Kidney tubule cell (primary cell): ENCODE measurements around the gene ADARB2.
A peak's percentile ranks its signal among the peaks of the same experiment; 100 is the strongest.
"Not testable (repeated sequence)": the region's sequence is repeated elsewhere in the genome, so short reads cannot be mapped to it uniquely, and the experiment has no call there.

Source experiments
- DNase-seq: peaks from one replicate; pipeline ENCODE4 v3.0.0-alpha.2; 2018; ENCODE audit warnings: low spot score

Gene ADARB2

DNA sequence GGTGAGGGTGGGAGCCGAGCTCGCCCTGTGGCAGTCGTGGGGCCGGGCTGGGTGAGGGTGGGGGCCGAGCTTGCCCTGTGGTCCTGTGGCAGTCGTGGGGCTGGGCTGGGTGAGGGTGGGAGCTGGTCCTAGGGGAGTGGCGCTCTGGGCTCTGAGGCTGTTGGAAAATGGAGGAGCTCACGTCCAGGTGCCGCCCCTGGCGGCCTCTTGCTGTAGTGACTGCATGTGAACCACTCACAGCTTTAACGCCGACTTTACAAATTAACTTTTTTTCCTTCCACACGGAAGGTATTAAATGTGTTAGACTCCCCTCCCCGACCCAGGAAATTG lies 368.5 kb downstream of the ADARB2 start:
- DNase-seq, result peak; percentile 59

DNA sequence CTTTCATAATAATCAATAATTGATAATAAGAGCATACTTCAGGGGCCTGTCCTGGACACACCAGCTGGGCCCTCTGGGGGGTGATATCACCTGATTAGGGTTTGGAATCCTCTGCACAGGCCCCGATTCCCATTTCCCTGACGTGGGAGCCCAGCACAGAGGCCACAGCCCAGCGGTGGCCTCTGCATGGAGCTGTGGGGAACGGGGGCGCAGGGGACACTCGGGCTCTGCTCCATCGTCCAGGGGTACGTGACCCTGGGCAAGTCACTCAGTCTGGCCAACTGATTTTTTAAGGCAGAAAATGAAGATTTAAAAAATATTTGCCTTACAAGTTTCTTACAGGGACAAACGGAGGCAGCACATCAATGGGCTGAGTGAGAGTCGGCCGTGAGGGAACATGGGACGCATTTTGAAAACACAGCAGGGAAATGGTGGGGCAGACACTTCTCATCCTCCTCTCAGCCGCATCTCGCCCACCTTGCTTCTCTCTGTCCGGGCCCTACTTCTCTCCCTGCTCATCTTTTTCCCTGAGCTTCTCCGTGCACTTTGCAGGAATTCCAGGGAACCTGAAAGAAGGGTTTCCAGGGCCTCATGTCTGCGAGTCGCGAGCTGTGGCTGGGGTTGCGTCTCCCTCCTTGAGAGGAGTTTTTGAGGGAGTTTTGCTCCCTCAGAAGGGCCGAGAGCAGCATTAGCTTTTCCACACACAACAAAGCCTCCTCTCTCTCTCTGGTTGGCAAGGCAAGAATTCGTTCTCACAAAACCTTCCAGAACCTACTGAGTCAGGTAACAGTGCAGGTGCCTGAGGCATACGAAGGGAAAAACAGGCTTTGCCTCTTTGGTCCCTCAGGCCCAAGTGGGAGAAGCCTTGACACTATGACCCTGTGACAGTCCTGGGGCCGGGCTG lies 369.1 kb downstream of the ADARB2 start:
- DNase-seq, result no peak

- DNase-seq, result no peak
Measured at GRCh38 chr10:1366811-1367425, 370.4 kb downstream of the ADARB2 start.

- DNase-seq, result no peak
Measured at GRCh38 chr10:1366322-1366691, 371.0 kb downstream of the ADARB2 start.

DNA sequence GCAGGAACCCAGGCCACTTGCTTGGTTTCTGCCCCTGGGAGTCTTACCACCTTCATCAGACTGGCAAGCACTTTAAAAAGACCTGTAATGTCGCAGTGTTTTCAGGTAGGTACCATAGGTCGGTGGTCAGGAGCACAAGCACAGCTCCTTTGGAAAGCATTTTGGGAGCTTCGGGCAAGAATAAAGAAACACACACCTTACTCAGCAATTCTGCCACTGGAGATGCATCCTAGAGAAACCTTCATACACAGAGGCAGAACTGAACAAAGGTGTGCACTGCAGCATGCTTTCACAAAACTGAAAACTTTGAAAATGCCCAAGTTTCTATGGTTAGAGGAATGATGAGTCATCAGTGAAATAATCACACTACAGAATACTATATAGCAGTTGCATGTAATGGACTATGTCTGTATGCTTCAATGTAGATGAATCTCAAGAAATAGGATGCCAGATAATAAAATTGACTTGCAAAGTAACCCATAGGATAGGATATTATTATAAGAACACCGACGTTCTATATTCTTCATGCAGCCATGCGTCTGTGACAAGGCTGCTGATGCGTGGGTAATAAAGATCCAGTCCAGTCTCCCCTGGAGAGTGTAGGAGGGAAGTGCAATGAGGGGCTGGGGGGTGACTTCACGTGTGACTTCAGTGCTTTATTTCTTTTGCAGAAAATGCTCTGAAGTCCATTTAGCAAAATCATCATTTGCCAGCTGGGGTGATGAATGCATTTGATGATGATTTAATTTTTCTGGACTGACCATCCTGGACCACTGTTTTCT lies 371.6 kb downstream of the ADARB2 start:
- DNase-seq, result no peak

- no peak for DNase-seq
Measured at GRCh38 chr10:1364151-1364910, 373.0 kb downstream of the ADARB2 start.

DNA sequence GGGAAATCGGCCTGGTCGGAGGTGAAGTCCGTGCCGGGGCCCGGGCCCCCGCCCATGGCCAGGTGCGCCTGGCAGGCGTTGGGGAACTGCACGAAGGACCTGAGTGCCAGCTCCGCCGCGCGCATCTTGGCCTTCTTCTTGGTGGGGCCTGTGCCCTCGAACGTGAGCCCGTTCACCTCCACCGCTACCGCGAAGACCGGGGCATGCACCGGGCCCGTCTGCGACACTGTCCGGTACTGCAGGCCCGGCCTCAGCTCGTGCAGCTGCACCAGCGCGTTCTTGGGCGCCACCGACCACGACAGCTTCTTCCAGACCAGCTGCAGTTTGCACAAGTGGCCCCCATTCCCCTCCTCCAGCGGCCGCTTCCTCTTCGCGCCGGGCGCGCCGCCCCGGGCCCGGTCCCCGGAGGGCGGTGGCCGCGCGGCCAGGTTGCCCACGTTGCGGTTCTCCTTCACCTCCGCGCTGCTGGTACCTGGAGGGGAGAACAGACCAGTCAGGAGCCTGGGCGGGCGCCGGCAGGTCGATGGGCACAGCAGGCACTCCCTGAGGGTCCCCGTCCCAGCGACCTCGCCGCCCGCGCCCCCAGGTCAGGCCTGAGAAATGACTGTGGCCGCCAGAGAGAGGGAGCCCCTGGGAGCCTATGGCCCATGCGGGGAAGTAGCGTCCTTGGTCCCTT lies 373.7 kb downstream of the ADARB2 start:
- no peak for DNase-seq

GRCh38 chr10:1362589-1363445 lies 374.5 kb downstream of the ADARB2 start:
- DNase-seq, result no peak

- DNase-seq, result no peak
Measured at GRCh38 chr10:1361411-1362105, 375.8 kb downstream of the ADARB2 start.

DNA sequence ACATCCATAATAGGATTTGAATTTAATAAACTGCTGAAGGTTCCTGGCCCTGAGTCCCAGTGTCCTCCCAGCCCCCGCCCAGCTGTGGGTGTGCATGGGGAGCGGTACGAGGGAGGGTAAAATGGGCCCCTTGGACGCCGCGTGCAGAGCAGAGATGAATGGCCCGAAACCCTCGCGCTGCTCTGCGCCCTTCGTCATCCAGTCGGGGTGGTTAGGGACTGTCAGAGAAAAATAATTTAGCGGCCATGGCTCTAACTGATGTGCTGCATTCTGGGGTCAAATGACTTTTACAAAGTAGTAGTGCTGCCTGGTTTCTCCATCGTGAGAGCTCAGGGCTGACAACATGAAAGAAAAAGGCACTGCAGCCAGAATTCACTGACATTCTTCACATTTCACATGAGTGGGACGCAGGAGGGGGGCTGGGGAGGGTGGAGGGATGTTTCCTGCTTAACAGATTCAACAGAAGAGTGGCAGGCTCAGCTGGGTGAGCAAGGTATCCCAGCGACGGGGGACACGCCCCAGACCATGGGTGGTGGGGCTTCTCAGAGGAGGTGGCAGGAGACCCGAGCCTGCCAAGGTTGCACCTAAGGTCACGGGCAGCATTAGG lies 376.7 kb downstream of the ADARB2 start:
- no peak for DNase-seq

DNA sequence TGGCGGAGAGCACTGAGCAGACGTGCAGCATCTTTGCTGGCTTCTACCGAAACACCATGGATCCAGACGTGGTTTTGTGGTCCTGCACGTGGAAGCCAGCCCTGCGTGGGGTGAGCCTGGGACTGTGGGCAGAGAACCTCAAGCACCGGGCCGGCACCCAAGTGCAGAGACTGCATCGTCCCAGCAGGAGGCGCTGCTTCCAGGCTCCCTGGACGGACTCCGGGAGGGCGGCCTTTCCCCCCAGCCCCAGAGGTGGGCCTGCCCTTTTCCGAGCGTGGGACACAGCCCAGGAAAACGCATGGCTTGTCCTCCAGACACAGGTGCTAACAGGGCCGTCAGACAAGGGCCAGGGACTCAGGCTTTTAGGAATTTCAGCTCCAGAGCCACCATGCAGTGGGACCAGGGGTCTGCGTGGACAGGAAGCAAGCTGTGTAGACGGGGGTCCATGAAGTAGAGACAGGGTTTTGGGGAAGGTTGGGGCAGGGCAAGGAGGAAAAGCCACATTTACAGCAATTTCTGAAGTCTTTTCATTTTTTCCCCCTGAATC lies 377.2 kb downstream of the ADARB2 start:
- DNase-seq, result no peak

DNA sequence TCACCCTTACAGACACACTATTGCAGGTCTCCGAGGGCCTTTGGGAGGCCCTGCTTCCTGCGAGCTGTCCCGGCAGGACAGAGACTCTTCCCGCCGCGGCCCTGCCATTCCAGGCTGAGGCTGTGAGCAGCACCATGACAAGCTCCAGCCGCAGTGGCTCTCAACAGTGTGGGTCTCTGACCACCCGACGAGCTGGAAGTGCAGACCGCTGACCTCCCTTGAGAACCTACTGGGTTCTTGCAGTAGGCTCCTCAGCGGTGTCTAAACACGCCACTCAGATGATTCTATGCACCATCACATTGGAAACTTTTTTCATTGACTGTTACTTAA lies 377.7 kb downstream of the ADARB2 start:
- DNase-seq, result no peak

GRCh38 chr10:1358860-1359625 lies 378.3 kb downstream of the ADARB2 start:
- peak; percentile 5 for DNase-seq

- no peak for DNase-seq
Measured at GRCh38 chr10:1358147-1358546, 379.2 kb downstream of the ADARB2 start.

DNA sequence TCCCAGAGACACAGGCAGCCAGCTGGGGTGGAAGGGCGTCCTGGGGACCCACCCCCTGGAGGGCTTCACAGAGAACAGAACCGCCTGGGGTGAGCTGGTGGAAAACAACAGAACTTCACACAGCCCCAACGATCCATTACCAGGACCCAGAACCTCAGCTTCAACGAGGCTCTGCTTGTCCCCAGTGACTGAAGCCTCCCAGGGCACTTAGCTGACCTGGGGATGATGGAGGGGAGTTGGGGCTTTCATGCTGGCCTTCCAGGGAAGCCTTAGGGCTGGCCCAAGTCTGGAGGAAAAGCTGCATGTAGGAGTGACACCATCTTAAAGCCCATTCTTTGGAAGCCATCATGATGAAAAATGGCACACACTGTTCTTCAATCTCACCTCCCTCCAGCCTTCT lies 381.0 kb downstream of the ADARB2 start:
- no peak for DNase-seq

- no peak for DNase-seq
Measured at GRCh38 chr10:1354809-1355710, 382.3 kb downstream of the ADARB2 start.

- not testable (repeated sequence) for DNase-seq
Measured at GRCh38 chr10:1352296-1352695, 385.0 kb downstream of the ADARB2 start.

GRCh38 chr10:1348773-1349050 lies 388.6 kb downstream of the ADARB2 start:
- DNase-seq, result no peak
